ENCODE measurements around the gene RAG1. TPM values are rescaled to one million over a fixed set of nuclear protein-coding genes. Genes with fewer than 3 reads are reported as not detected.

RAG1 gene
- total RNA-seq, 6 donors from 2014 or later: 0.44 to 2.1 (median 1.1) TPM

DNA sequence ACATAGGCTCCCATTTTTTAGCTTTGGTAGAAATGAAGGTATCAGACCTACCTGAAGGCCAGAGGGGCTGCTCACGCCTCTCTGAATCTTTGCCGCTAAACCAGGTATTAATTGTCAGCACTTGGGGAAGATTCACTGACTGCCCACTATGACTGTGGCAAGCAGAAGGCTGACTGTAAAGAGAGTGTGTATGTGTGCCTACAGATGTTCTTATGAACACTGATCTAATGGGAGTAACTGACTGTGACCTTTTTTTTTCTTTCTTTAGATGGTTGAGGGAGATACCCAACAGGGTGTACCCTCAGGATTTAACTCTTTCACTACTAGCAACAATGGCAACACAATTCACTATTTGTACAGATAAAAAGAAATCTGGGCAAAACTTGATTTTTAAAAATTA lies 30.2 kb downstream of the RAG1 start, which contains the start of gene RAG2:
Gene RAG2, minus strand, starts transcription at position 186 of the 400 bp plus-strand sequence. CDS start 4,068 bp downstream, outside the sequence.
- H3K9me3 ChIP-seq: no peaks in the 10 kb centered on the region
- no peaks in the 10 kb centered on the region for H3K36me3 ChIP-seq
- H3K27ac ChIP-seq: no peak within 1 kb of the TSS
- no peaks in the 10 kb centered on the region for H3K27me3 ChIP-seq
- no peak within 1 kb of the TSS for H3K4me3 ChIP-seq
- DNase-seq (no peak), ATAC-seq (ENCODE audit: low FRiP score in 2 of 2) (no peak)
- 90 to 94% methylated on average over 2 of the region's 2 CpGs for WGBS, 2 donors
- H3K4me1 ChIP-seq: peaks cover 0 to 8% (median 6%) of the 10 kb centered on the region in 4 donors
- TF ChIP-seq POLR2AphosphoS5 (IDR thresholded peaks at IDR 0.05): no peak
- TF ChIP-seq EP300 (IDR thresholded peaks at IDR 0.05): no peak
- TF ChIP-seq POLR2A (IDR thresholded peaks at IDR 0.05): no peak
- TF ChIP-seq, protein P1, sequence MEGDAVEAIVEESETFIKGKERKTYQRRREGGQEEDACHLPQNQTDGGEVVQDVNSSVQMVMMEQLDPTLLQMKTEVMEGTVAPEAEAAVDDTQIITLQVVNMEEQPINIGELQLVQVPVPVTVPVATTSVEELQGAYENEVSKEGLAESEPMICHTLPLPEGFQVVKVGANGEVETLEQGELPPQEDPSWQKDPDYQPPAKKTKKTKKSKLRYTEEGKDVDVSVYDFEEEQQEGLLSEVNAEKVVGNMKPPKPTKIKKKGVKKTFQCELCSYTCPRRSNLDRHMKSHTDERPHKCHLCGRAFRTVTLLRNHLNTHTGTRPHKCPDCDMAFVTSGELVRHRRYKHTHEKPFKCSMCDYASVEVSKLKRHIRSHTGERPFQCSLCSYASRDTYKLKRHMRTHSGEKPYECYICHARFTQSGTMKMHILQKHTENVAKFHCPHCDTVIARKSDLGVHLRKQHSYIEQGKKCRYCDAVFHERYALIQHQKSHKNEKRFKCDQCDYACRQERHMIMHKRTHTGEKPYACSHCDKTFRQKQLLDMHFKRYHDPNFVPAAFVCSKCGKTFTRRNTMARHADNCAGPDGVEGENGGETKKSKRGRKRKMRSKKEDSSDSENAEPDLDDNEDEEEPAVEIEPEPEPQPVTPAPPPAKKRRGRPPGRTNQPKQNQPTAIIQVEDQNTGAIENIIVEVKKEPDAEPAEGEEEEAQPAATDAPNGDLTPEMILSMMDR (IDR thresholded peaks at IDR 0.05): no peak

- H3K27ac ChIP-seq: no peak overlapping the region
- H3K36me3 ChIP-seq: no peaks in the 10 kb centered on the region
- H3K9me3 ChIP-seq: no peaks in the 10 kb centered on the region
- TF ChIP-seq POLR2AphosphoS5 (IDR thresholded peaks at IDR 0.05) (no peak), EP300 (IDR thresholded peaks at IDR 0.05) (no peak), POLR2A (IDR thresholded peaks at IDR 0.05) (no peak)
- TF ChIP-seq, protein P1 (IDR thresholded peaks at IDR 0.05): no peak
- DNase-seq (peak in 1 of 2 donors; percentile 9), ATAC-seq (ENCODE audit: low FRiP score in 2 of 2) (no peak)
- WGBS, 2 donors: 94 to 96% methylated on average over 7 of the region's 7 CpGs
- peaks cover 0 to 6% (median 4%) of the 10 kb centered on the region in 4 donors for H3K4me1 ChIP-seq
- H3K4me3 ChIP-seq: no peak overlapping the region
- H3K27me3 ChIP-seq: no peaks in the 10 kb centered on the region
Measured at GRCh38 chr11:36600180-36600579, 32.4 kb downstream of the RAG1 start.

GRCh38 chr11:36601155-36601554 lies 33.3 kb downstream of the RAG1 start:
- DNase-seq: no peak
- no peaks in the 10 kb centered on the region for H3K36me3 ChIP-seq
- H3K4me1 ChIP-seq: no peaks in the 10 kb centered on the region
- H3K4me3 ChIP-seq: no peak overlapping the region
- H3K27me3 ChIP-seq: no peaks in the 10 kb centered on the region
- TF ChIP-seq, protein P1 (IDR thresholded peaks at IDR 0.05): no peak
- TF ChIP-seq POLR2A (IDR thresholded peaks at IDR 0.05) (no peak), POLR2AphosphoS5 (IDR thresholded peaks at IDR 0.05) (no peak), EP300 (IDR thresholded peaks at IDR 0.05) (no peak)
- 64 to 76% methylated on average over 2 of the region's 2 CpGs for WGBS, 2 donors
- no peak for ATAC-seq (ENCODE audit: low FRiP score in 2 of 2)
- H3K27ac ChIP-seq: no peak overlapping the region
- H3K9me3 ChIP-seq: no peaks in the 10 kb centered on the region

DNA sequence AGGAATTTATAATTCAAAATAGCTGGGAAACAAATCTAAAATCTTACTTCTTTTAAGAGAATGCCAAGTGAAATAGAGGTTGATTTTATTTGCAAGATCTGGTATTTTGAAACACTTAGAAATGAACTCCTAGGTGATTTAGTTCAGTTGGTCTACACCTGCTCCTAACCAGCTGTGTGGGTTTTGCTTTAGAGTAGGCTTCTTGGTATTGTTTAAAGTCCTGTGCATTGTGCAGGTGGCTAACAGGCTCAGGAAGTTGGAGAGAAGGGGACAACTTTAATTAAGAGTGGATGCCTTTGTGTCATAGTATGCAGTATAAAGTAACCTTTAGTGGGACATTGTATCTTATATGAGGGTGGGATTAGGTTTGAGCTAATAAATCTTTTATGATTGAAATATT lies 34.3 kb downstream of the RAG1 start:
- no peak for ATAC-seq (ENCODE audit: low FRiP score in 2 of 2)
- Histone ChIP-seq H3K9me3 (no peaks in the 10 kb centered on the region), H3K36me3 (no peaks in the 10 kb centered on the region), H3K4me3 (no peak overlapping the region), H3K4me1 (no peaks in the 10 kb centered on the region), H3K27me3 (no peaks in the 10 kb centered on the region), H3K27ac (no peak overlapping the region)
- TF ChIP-seq, protein P1 (IDR thresholded peaks at IDR 0.05): no peak
- TF ChIP-seq POLR2AphosphoS5 (IDR thresholded peaks at IDR 0.05) (no peak), POLR2A (IDR thresholded peaks at IDR 0.05) (no peak), EP300 (IDR thresholded peaks at IDR 0.05) (no peak)
- DNase-seq: no peak
